ENCODE results near the gene TWF2.
A peak's percentile ranks its signal among the peaks of the same experiment; 100 is the strongest.

TWF2 gene

GRCh38 chr3:52202384-52203077, 36.4 kb downstream of the TWF2 start:
- no peak for DNase-seq (ENCODE audit: low read depth)

DNA sequence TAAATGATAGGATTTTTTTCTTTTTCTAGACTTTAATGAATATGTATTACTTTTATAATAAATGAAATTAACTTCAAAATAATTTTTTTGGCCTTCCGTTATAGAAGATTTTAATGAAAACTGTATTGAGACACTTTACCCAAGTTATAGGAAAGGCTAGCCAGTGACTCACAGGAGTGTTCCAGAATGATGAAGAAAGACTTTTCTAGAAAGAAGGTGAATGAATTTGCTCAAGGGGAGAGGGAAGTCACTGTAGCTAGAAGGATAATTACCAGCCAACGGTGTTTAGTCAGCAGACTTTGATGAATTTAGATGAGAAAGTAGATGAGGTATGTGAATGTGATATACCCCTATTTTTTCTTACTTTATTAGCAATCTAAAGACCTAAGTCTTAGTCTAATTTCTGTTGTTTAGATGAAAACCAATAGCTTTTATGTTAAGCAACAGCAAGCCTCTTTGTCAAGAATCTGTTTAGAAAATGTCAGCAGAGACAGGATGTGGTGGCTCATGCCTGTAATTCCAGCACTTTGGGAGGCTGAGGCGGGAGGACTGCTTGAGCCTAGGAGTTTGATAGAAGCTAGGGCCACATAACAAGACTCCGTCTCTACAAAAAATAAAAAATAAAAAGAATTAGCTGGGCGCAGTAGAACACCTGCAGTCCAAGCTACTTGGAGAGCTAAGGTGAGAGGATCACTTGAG, 37.8 kb downstream of the TWF2 start:
- no peak for DNase-seq (ENCODE audit: low read depth)

- DNase-seq (ENCODE audit: low read depth), result no peak
Observed at GRCh38 chr3:52198643-52199608, 40.0 kb downstream of the TWF2 start.

DNA sequence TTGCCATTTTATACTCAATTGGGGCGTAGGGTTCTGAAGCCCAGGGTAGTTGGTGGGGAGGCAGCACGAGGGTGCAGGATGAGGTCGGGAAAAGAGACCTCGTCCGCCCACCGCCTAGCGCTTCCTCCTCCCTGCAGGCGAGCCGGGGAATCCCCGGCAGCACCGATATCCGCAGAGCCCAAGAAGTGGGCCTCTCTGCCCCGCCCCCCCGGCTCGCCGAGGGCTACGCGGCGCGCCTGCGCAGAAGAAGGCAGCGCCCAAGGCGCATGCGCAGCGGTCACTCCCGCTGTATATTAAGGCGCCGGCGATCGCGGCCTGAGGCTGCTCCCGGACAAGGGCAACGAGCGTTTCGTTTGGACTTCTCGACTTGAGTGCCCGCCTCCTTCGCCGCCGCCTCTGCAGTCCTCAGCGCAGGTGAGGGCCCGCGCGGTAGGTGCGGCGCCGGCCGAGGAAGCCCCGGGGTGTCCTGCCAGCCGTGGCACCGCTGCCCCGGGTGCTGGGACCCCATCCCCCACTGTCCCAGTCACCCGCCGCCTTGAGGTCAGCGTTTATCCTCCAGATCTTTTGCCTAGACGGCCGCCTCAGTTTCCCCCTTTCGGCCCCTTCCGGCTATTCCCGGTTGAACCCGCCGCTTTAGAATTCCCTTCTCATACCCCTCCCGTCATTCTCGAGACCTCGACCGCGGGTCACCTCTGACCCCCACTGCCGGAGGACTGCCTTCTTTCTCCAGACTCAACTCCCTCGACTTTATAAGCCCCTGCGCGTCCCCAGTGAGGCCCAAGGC, 40.9 kb downstream of the TWF2 start, which contains the start of gene ALAS1:
TSS of gene ALAS1 (plus strand) at position 319 of the 784 bp plus-strand sequence. CDS start 1,082 bp downstream, outside the sequence.
- DNase-seq (ENCODE audit: low read depth), result peak; percentile 65

GRCh38 chr3:52197499-52197841, 41.5 kb downstream of the TWF2 start:
- DNase-seq (ENCODE audit: low read depth), result no peak

- DNase-seq (ENCODE audit: low read depth), result no peak
Observed at GRCh38 chr3:52196977-52197376, 42.0 kb downstream of the TWF2 start.

GRCh38 chr3:52195823-52196331, 43.1 kb downstream of the TWF2 start:
- DNase-seq (ENCODE audit: low read depth), result peak; percentile 69

DNA sequence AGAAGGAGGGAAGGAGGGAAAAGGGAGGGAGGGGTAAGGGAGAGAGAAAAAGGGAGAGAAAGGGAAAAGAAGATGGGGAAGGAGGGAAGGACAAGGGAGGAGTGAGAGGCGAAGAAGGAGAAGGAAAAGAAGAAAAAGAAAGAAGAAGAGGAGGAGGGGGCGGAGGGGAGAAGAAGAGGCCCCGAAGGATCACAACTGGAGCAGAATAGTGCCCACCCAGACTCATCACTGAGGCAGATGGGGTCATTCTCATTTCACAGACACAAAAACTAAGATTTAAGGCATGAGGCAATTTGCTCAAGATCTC, 43.7 kb downstream of the TWF2 start:
- DNase-seq (ENCODE audit: low read depth), result no peak

GRCh38 chr3:52194485-52195290, 44.3 kb downstream of the TWF2 start:
- no peak for DNase-seq (ENCODE audit: low read depth)

DNA sequence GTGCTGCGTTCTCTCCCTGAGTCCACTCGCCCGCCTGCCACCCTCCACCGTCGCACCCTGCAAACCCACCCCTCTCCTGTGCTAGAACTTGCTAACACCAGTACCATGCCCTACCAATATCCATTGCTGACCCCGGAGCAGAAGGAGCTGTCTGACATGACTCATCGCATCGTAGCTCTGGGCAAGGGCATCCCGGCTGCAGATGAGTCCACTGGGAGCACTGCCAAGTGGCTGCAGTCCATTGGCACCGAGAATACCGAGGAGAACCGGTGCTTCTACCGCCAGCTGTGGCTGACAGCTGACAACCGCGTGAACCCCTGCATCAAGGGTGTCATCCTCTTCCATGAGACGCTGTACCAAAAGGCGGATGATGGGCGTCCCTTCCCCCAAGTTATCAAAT, 45.9 kb downstream of the TWF2 start:
- DNase-seq (ENCODE audit: low read depth), result peak; percentile 16

DNA sequence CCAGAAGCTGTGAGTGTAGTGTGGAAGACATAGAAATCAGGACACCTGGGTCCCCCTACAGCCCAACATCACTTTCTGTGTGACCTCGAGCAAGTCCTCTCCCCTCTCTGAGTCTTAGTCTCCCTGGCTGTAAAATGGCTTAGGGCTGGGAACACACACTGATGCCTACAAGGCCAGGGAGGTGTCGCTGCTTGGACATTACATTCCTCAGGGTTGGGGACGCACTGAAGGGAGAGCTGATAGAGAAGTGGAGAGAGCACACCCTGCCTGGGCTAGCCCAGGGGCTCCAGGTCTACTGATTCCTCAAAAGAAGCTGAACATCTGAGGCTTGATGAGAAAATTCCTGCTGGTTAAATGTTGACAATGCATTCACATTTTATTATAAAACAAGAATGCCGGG, 47.3 kb downstream of the TWF2 start:
- no peak for DNase-seq (ENCODE audit: low read depth)

- peak; percentile 40 for DNase-seq (ENCODE audit: low read depth)
Observed at GRCh38 chr3:52190294-52191074, 48.5 kb downstream of the TWF2 start.

GRCh38 chr3:52188556-52188955, 50.4 kb downstream of the TWF2 start:
- no peak for DNase-seq (ENCODE audit: low read depth)

DNA sequence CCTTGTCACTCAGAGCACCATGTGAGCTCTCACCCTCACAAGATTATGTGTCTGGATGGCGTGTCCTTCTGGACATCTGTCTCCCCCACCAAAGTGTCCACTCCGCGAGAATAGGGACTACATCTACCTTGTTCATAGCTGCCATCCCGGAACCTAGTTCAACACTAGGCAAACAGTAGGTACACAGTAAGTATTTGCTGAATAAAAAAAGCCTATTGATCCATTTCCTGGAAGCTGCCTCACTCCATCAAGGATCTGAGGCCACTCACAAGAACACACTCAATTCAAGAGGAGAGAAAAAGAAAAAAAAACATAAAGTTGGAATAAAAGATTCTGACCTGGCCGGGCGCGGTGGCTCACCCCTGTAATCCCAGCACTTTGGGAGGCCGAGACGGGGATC, 52.2 kb downstream of the TWF2 start:
- DNase-seq (ENCODE audit: low read depth), result no peak

- DNase-seq (ENCODE audit: low read depth), result no peak
Observed at GRCh38 chr3:52185837-52186236, 53.1 kb downstream of the TWF2 start.

GRCh38 chr3:52185311-52185710, 53.6 kb downstream of the TWF2 start:
- no peak for DNase-seq (ENCODE audit: low read depth)

- DNase-seq (ENCODE audit: low read depth), result no peak
Observed at GRCh38 chr3:52184690-52185089, 54.3 kb downstream of the TWF2 start.

DNA sequence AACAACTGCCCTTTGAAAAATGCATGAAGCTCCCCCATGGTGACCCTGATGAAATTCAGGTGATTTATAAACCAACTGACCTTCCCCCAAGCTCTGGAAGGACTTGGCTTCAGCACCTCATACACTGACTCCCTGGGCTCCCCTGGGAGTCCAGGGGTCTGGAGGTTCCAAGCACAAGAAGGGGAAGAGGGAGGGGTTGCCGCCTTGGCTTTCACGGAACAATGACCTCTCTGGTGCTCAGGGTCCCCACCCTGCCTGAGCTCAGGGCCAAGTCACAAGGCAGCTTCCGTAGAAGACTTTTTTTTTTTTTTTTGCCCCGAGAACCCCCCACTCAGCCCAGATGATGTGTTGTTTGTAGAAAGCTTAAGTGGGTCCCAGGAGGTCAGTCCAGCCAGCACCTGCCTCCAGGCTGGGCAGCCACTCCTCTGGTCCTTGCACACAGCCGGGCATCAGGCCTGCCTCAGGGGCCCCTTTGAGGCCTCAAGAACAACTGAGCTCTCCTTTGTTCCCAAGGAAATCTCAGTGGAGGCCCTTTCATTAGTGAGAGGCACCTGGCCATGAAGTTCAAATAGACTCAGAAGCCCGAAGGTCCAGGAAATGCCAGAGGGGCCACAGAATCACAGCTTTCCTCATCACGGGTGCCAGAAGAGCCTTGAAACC, 55.0 kb downstream of the TWF2 start:
- DNase-seq (ENCODE audit: low read depth), result no peak

DNA sequence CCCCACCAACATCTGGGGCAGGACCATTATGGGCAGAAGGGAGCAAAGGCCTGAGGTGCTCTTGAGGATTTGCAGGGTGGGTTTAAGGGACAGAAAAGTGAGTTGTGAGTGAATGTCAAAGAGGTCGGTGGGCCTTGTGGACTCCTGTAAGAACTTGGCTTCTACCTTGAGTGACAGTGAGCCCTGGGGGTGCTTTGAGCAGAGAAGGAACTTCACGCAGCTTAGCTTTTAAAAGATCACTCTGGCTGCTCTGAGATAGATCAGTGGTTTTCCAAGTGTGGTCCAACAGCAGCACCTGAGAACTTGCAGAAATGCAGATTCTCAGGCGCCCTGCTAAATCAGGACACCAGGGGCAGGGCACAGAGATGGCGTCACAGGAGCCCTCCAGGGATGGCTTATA, 56.3 kb downstream of the TWF2 start:
- DNase-seq (ENCODE audit: low read depth), result no peak

GRCh38 chr3:52182196-52182595, 56.8 kb downstream of the TWF2 start:
- DNase-seq (ENCODE audit: low read depth), result no peak

Measured in stromal cell of bone marrow (primary cell).